ENCODE results near the gene SIRPB2. TPM values are rescaled to one million over a fixed set of nuclear protein-coding genes. Genes with fewer than 3 reads are reported as not detected.

Gene SIRPB2
- total RNA-seq, 2 experiments from 2014 or later: not detected

DNA sequence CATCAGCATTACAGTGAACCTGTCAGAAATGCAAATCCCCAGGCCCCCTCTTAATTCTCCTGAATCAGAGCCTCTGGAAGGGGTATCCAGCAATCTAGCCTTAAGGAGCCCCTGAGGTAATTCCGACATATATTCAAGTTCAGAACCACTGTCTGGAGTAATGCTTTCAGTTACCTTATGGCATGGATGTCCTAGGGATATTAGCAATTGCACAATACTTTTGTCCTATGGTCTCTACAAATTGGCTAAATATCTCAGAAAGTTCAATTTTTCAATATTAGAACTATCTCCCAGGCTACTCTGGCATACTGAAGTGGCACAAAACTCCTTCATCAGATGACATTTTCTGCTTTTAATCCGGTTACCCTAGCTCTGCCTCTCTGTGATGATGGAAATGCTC lies 30.9 kb downstream of the SIRPB2 start:
- H3K9me3 ChIP-seq (ENCODE audit: low read length): no peaks in the 10 kb centered on the region
- ChIA-PET POLR2A (no interaction called here), CTCF (ENCODE audit: unreplicated experiment) (no interaction called here)
- peaks cover 18% of the 10 kb centered on the region for H3K4me1 ChIP-seq (ENCODE audit: insufficient read depth, low read length, poor library complexity, severe bottlenecking)
- H4K20me1 ChIP-seq (ENCODE audit: insufficient read depth, low read length): peaks cover 6% of the 10 kb centered on the region; the same call in 1 of the 2 replicates
- H3K79me2 ChIP-seq (ENCODE audit: insufficient read depth, low read depth, low read length): peaks cover 23% of the 10 kb centered on the region
- no peak overlapping the region for H2AFZ ChIP-seq (ENCODE audit: low read length)
- TF ChIP-seq, protein P1, sequence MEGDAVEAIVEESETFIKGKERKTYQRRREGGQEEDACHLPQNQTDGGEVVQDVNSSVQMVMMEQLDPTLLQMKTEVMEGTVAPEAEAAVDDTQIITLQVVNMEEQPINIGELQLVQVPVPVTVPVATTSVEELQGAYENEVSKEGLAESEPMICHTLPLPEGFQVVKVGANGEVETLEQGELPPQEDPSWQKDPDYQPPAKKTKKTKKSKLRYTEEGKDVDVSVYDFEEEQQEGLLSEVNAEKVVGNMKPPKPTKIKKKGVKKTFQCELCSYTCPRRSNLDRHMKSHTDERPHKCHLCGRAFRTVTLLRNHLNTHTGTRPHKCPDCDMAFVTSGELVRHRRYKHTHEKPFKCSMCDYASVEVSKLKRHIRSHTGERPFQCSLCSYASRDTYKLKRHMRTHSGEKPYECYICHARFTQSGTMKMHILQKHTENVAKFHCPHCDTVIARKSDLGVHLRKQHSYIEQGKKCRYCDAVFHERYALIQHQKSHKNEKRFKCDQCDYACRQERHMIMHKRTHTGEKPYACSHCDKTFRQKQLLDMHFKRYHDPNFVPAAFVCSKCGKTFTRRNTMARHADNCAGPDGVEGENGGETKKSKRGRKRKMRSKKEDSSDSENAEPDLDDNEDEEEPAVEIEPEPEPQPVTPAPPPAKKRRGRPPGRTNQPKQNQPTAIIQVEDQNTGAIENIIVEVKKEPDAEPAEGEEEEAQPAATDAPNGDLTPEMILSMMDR (conservative IDR thresholded peaks at IDR 0.05; ENCODE audit: low read length): no peak
- no peak for TF ChIP-seq EZH2phosphoT487 (IDR thresholded peaks at IDR 0.05; ENCODE audit: borderline replicate concordance, low read depth, low read length)
- H3K36me3 ChIP-seq (ENCODE audit: insufficient read depth, low read length): peaks cover 89% of the 10 kb centered on the region
- H3K4me3 ChIP-seq (ENCODE audit: low read depth, low read length, poor library complexity, severe bottlenecking): no peak overlapping the region
- no TSS peak for BruUV-seq (replicated peaks)
- H3K4me2 ChIP-seq (ENCODE audit: low read length): no peak overlapping the region
- no peak for DNase-seq (ENCODE audit: low spot score)
- H3K27ac ChIP-seq (ENCODE audit: low read depth, low read length, poor library complexity, severe bottlenecking): no peak overlapping the region
- intact Hi-C loops (cut with micrococcal nuclease; ENCODE audit: unreplicated experiment): no loop called here
- no peaks in the 10 kb centered on the region for H3K9me2 ChIP-seq (ENCODE audit: insufficient read depth, low read length)

DNA sequence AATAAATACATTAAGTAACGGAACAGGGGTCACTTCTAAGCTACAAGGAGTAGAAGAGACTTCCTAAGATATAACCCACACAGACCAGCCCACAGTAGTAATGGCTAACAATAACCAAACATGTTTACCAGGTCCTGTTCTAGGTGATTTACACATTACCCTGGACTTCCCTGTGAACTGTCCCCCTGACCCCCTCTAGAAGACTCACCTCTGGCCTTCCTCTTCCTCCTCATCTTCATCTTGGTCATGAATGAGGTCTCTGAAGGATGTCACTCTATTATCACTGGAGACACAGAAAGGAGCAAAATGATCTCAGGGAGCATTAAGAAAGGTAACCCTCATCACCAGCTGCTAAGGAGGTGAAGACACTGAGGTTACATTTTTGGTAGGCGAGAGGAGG lies 33.2 kb downstream of the SIRPB2 start:
- BruUV-seq (replicated peaks): no TSS peak
- Histone ChIP-seq H3K4me1 (ENCODE audit: insufficient read depth, low read length, poor library complexity, severe bottlenecking) (peaks cover 5% of the 10 kb centered on the region), H3K79me2 (ENCODE audit: insufficient read depth, low read depth, low read length) (peaks cover under 1% of the 10 kb centered on the region; the same call in 1 of the 2 replicates), H3K4me2 (ENCODE audit: low read length) (no peak overlapping the region), H3K36me3 (ENCODE audit: insufficient read depth, low read length) (peaks cover 96% of the 10 kb centered on the region), H3K9me3 (ENCODE audit: low read length) (no peaks in the 10 kb centered on the region), H3K9me2 (ENCODE audit: insufficient read depth, low read length) (no peaks in the 10 kb centered on the region), H3K4me3 (ENCODE audit: low read depth, low read length, poor library complexity, severe bottlenecking) (no peak overlapping the region), H4K20me1 (ENCODE audit: insufficient read depth, low read length) (no peaks in the 10 kb centered on the region; the same call in 1 of the 2 replicates), H3K27ac (ENCODE audit: low read depth, low read length, poor library complexity, severe bottlenecking) (no peak overlapping the region), H2AFZ (ENCODE audit: low read length) (no peak overlapping the region)
- intact Hi-C loops (cut with micrococcal nuclease; ENCODE audit: unreplicated experiment): no loop called here
- no peak for TF ChIP-seq EZH2phosphoT487 (IDR thresholded peaks at IDR 0.05; ENCODE audit: borderline replicate concordance, low read depth, low read length)
- TF ChIP-seq, protein P1 (conservative IDR thresholded peaks at IDR 0.05; ENCODE audit: low read length): no peak
- ChIA-PET POLR2A (no interaction called here), CTCF (ENCODE audit: unreplicated experiment) (no interaction called here)
- DNase-seq (ENCODE audit: low spot score): no peak

DNA sequence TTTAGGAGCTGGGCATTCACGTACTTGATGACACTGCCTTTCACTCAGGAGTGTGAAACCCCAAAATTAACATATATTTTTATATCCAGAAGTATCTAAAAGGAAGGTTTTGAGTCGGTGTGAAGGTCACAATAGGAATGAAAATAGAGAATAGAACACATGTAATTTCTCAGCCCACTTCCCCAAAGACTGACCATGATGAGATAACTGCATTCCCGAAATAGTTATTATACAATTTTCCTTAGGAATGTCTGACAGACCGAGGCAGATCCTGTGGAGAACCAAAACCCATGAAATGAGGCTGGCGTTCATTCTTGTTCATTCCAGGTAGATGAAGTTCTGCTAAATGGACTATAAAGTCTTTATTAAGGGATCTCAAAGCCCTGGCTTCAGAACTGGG lies 34.9 kb downstream of the SIRPB2 start:
- Histone ChIP-seq H3K27ac (ENCODE audit: low read depth, low read length, poor library complexity, severe bottlenecking) (no peak overlapping the region), H3K79me2 (ENCODE audit: insufficient read depth, low read depth, low read length) (no peaks in the 10 kb centered on the region), H3K4me1 (ENCODE audit: insufficient read depth, low read length, poor library complexity, severe bottlenecking) (no peaks in the 10 kb centered on the region), H3K9me3 (ENCODE audit: low read length) (no peaks in the 10 kb centered on the region), H2AFZ (ENCODE audit: low read length) (no peak overlapping the region), H3K36me3 (ENCODE audit: insufficient read depth, low read length) (peaks cover 99% of the 10 kb centered on the region), H4K20me1 (ENCODE audit: insufficient read depth, low read length) (no peaks in the 10 kb centered on the region), H3K4me3 (ENCODE audit: low read depth, low read length, poor library complexity, severe bottlenecking) (no peak overlapping the region), H3K4me2 (ENCODE audit: low read length) (no peak overlapping the region), H3K9me2 (ENCODE audit: insufficient read depth, low read length) (no peaks in the 10 kb centered on the region)
- BruUV-seq (replicated peaks): no TSS peak
- TF ChIP-seq, protein P1 (conservative IDR thresholded peaks at IDR 0.05; ENCODE audit: low read length): no peak
- TF ChIP-seq EZH2phosphoT487 (IDR thresholded peaks at IDR 0.05; ENCODE audit: borderline replicate concordance, low read depth, low read length): no peak
- POLR2A ChIA-PET: no interaction called here
- CTCF ChIA-PET (ENCODE audit: unreplicated experiment): no interaction called here
- intact Hi-C loops (cut with micrococcal nuclease; ENCODE audit: unreplicated experiment): no loop called here
- no peak for DNase-seq (ENCODE audit: low spot score)

All from OCI-LY7 (cell line).